Naive B cell (primary cell): ENCODE results near the gene CIITA. TPM values are rescaled to one million over a fixed set of nuclear protein-coding genes. Genes with fewer than 3 reads are reported as not detected.

ENCODE experiments used
- ATAC-seq, 2 donors: fragments of 150-1000 bp; cut with Tn5 transposase; 2 replicates each; pipeline ENCODE4 v1.10.0; 2021; ENCODE audit warnings: low read depth in 2 of 2, mild to moderate bottlenecking in 2 of 2, moderate library complexity in 2 of 2
- DNase-seq: peaks from one replicate; pipeline ENCODE4 v3.0.0; 2022
- H3K27ac Mint-ChIP-seq, 6 donors: one replicate each; pipeline ENCODE4 v1.8.0; 2020 to 2022; ENCODE audit warnings: mild to moderate bottlenecking in 6 of 6, mixed read lengths in 6 of 6, moderate library complexity in 5 of 6, inconsistent platforms in 2 of 6
- H3K27me3 Mint-ChIP-seq, 3 donors: one replicate each; pipeline ENCODE4 v1.8.0; 2021 to 2022; ENCODE audit warnings: mixed read lengths in 3 of 3, mild to moderate bottlenecking in 1 of 3
- H3K36me3 Mint-ChIP-seq, 2 donors: one replicate each; pipeline ENCODE4 v1.8.0; 2020 to 2022; ENCODE audit warnings: mixed read lengths in 2 of 2, inconsistent platforms in 1 of 2, mild to moderate bottlenecking in 1 of 2
- H3K4me1 Mint-ChIP-seq, 3 donors: one replicate each; pipeline ENCODE4 v1.8.0; 2020 to 2022; ENCODE audit warnings: mixed read lengths in 3 of 3, inconsistent platforms in 1 of 3, mild to moderate bottlenecking in 1 of 3, moderate library complexity in 1 of 3
- H3K4me3 Mint-ChIP-seq, 8 donors: one replicate each; pipeline ENCODE4 v1.8.0; 2020 to 2022; ENCODE audit warnings: mild to moderate bottlenecking in 8 of 8, mixed read lengths in 8 of 8, moderate library complexity in 8 of 8, inconsistent platforms in 2 of 8
- H3K9me3 Mint-ChIP-seq, 7 donors: one replicate each; pipeline ENCODE4 v1.8.0; 2020 to 2022; ENCODE audit warnings: mixed read lengths in 7 of 7, mild to moderate bottlenecking in 5 of 7, inconsistent platforms in 2 of 7, moderate library complexity in 1 of 7
- polyA plus RNA-seq, 6 donors: library from polyadenylated mRNA; unstranded; fragments of 300-500 nt; fragmentation: Illumina TruSeq; gene quantifications; one replicate each; pipeline ENCODE4 v1.2.3, GENCODE V29; 2021; ENCODE audit warnings: low read depth in 6 of 6

CIITA gene
- polyA plus RNA-seq, 6 donors from 2014 or later = 130 to 259 (median 150) TPM

GRCh38 chr16:10896723-10897122 is 19.7 kb downstream of the CIITA start:
- Mint-ChIP-seq H3K4me1 (peaks cover 82 to 91% (median 90%) of the 10 kb centered on the region in 3 donors), H3K9me3 (peaks cover 0 to 7% (median 3%) of the 10 kb centered on the region in 7 donors), H3K4me3 (peak overlapping the region; percentile 36 to 91 (median 82)), H3K36me3 (peaks cover 55 to 63% of the 10 kb centered on the region in 2 donors), H3K27ac (peak overlapping the region; percentile 64 to 97 (median 92)), H3K27me3 (no peaks in the 10 kb centered on the region)
- ATAC-seq = peak; percentile 18 to 36
- DNase-seq = peak; percentile 36

DNA sequence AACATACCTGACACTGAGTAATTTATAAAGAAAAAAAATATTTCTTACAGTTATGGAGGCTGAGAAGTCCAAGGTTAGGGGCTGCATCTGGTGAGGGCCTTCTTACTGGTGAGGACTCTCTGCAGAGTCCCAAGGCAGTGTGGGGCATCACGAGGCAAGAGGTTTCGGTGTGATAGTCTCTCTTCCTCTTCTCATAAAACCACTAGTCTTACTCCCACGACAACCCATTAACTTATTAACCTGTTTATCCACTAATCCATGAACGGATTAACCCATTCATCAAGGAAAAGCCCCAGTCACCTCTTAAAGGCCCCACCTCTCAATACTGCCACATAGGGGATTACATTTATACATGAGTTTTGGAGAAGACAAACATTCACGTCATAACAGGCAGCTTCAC is 20.1 kb downstream of the CIITA start:
- peak overlapping the region; percentile 27 to 91 (median 78) for H3K4me3 Mint-ChIP-seq
- peak overlapping the region; percentile 64 to 97 (median 92) for H3K27ac Mint-ChIP-seq
- H3K9me3 Mint-ChIP-seq = peaks cover 0 to 4% (median 0%) of the 10 kb centered on the region in 7 donors
- H3K27me3 Mint-ChIP-seq = no peaks in the 10 kb centered on the region
- ATAC-seq (peak; percentile 86 to 89), DNase-seq (peak; percentile 66)
- H3K36me3 Mint-ChIP-seq = peaks cover 52 to 59% of the 10 kb centered on the region in 2 donors
- H3K4me1 Mint-ChIP-seq = peaks cover 79 to 87% (median 86%) of the 10 kb centered on the region in 3 donors

DNA sequence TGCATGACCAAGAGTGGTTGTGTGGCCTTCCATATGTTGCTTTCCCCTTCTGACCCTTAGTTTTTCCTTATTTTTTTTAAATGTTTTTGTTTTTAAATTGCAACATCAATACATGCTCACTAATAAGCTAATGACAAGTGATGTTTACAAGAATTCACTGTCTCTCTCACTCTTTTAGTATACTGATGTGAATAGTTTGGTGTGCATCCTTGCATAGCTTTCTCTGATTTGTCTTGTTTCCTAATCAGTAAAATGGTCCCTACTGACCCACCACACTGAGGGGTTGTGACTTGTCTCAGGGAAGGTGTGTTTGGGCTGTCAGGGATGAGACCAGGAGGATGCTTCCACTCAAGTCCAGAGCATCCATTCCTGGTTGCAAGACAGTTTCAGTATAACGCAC is 26.0 kb downstream of the CIITA start:
- Mint-ChIP-seq H3K36me3 (peaks cover 32 to 60% of the 10 kb centered on the region in 2 donors), H3K9me3 (no peaks in the 10 kb centered on the region), H3K4me1 (peaks cover 54 to 68% (median 58%) of the 10 kb centered on the region in 3 donors), H3K4me3 (peak overlapping the region in 1 of 8 donors; percentile 29), H3K27ac (peak overlapping the region in 5 of 6 donors; percentile 69 to 96 (median 86)), H3K27me3 (no peaks in the 10 kb centered on the region)
- ATAC-seq (no peak), DNase-seq (no peak)

DNA sequence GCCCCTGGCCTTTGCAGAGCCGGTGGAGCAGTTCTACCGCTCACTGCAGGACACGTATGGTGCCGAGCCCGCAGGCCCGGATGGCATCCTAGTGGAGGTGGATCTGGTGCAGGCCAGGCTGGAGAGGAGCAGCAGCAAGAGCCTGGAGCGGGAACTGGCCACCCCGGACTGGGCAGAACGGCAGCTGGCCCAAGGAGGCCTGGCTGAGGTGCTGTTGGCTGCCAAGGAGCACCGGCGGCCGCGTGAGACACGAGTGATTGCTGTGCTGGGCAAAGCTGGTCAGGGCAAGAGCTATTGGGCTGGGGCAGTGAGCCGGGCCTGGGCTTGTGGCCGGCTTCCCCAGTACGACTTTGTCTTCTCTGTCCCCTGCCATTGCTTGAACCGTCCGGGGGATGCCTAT is 29.5 kb downstream of the CIITA start:
- H3K4me1 Mint-ChIP-seq = peaks cover 49 to 65% (median 63%) of the 10 kb centered on the region in 3 donors
- H3K27me3 Mint-ChIP-seq = no peaks in the 10 kb centered on the region
- ATAC-seq = no peak
- peaks cover 24 to 51% of the 10 kb centered on the region in 2 donors for H3K36me3 Mint-ChIP-seq
- H3K4me3 Mint-ChIP-seq = peak overlapping the region in 1 of 8 donors; percentile 21
- no peak for DNase-seq
- H3K27ac Mint-ChIP-seq = peak overlapping the region in 2 of 6 donors; percentile 38 to 67
- no peaks in the 10 kb centered on the region for H3K9me3 Mint-ChIP-seq

DNA sequence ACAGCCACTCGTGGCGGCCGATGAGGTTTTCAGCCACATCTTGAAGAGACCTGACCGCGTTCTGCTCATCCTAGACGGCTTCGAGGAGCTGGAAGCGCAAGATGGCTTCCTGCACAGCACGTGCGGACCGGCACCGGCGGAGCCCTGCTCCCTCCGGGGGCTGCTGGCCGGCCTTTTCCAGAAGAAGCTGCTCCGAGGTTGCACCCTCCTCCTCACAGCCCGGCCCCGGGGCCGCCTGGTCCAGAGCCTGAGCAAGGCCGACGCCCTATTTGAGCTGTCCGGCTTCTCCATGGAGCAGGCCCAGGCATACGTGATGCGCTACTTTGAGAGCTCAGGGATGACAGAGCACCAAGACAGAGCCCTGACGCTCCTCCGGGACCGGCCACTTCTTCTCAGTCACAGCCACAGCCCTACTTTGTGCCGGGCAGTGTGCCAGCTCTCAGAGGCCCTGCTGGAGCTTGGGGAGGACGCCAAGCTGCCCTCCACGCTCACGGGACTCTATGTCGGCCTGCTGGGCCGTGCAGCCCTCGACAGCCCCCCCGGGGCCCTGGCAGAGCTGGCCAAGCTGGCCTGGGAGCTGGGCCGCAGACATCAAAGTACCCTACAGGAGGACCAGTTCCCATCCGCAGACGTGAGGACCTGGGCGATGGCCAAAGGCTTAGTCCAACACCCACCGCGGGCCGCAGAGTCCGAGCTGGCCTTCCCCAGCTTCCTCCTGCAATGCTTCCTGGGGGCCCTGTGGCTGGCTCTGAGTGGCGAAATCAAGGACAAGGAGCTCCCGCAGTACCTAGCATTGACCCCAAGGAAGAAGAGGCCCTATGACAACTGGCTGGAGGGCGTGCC is 30.1 kb downstream of the CIITA start:
- Mint-ChIP-seq H3K36me3 (peaks cover 29 to 54% of the 10 kb centered on the region in 2 donors), H3K4me1 (peaks cover 51 to 72% (median 70%) of the 10 kb centered on the region in 3 donors), H3K4me3 (peak overlapping the region in 1 of 8 donors; percentile 50), H3K9me3 (no peaks in the 10 kb centered on the region), H3K27ac (peak overlapping the region in 2 of 6 donors; percentile 38 to 67), H3K27me3 (no peaks in the 10 kb centered on the region)
- ATAC-seq (no peak), DNase-seq (no peak)

DNA sequence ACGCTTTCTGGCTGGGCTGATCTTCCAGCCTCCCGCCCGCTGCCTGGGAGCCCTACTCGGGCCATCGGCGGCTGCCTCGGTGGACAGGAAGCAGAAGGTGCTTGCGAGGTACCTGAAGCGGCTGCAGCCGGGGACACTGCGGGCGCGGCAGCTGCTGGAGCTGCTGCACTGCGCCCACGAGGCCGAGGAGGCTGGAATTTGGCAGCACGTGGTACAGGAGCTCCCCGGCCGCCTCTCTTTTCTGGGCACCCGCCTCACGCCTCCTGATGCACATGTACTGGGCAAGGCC is 30.7 kb downstream of the CIITA start:
- H3K9me3 Mint-ChIP-seq = no peaks in the 10 kb centered on the region
- peak overlapping the region in 2 of 6 donors; percentile 42 to 92 for H3K27ac Mint-ChIP-seq
- peaks cover 30 to 49% of the 10 kb centered on the region in 2 donors for H3K36me3 Mint-ChIP-seq
- peaks cover 50 to 73% (median 71%) of the 10 kb centered on the region in 3 donors for H3K4me1 Mint-ChIP-seq
- no peaks in the 10 kb centered on the region for H3K27me3 Mint-ChIP-seq
- peak overlapping the region in 1 of 8 donors; percentile 50 for H3K4me3 Mint-ChIP-seq
- DNase-seq = no peak
- no peak for ATAC-seq

GRCh38 chr16:10911267-10911666 is 34.3 kb downstream of the CIITA start:
- peaks cover 33 to 40% of the 10 kb centered on the region in 2 donors for H3K36me3 Mint-ChIP-seq
- H3K4me1 Mint-ChIP-seq = peaks cover 53 to 78% (median 77%) of the 10 kb centered on the region in 3 donors

GRCh38 chr16:10916534-10916933 is 39.5 kb downstream of the CIITA start:
- H3K36me3 Mint-ChIP-seq = peaks cover 28 to 32% of the 10 kb centered on the region in 2 donors
- peak overlapping the region; percentile 8 to 96 (median 85) for H3K27ac Mint-ChIP-seq
- no peaks in the 10 kb centered on the region for H3K9me3 Mint-ChIP-seq
- peak overlapping the region in 7 of 8 donors; percentile 14 to 69 (median 23) for H3K4me3 Mint-ChIP-seq
- H3K27me3 Mint-ChIP-seq = no peaks in the 10 kb centered on the region
- no peak for ATAC-seq
- peaks cover 58 to 82% (median 81%) of the 10 kb centered on the region in 3 donors for H3K4me1 Mint-ChIP-seq
- DNase-seq = no peak

More at GRCh38 chr16:10911267-10911666, 34.3 kb downstream of the CIITA start:
- Mint-ChIP-seq H3K27me3 (no peaks in the 10 kb centered on the region), H3K4me3 (peak overlapping the region in 6 of 8 donors; percentile 61 to 91 (median 76)), H3K9me3 (no peaks in the 10 kb centered on the region), H3K27ac (peak overlapping the region; percentile 92 to 99 (median 96))
- DNase-seq (no peak), ATAC-seq (no peak)

GRCh38 chr16:10918294-10919002 is 41.4 kb downstream of the CIITA start:
- peak; percentile 69 to 75 for ATAC-seq
- H3K9me3 Mint-ChIP-seq = no peaks in the 10 kb centered on the region
- H3K36me3 Mint-ChIP-seq = peaks cover 21 to 29% of the 10 kb centered on the region in 2 donors
- DNase-seq = peak; percentile 77
- no peaks in the 10 kb centered on the region for H3K27me3 Mint-ChIP-seq
- H3K4me3 Mint-ChIP-seq = peak overlapping the region in 6 of 8 donors; percentile 42 to 79 (median 54)
- peak overlapping the region; percentile 82 to 97 (median 90) for H3K27ac Mint-ChIP-seq
- H3K4me1 Mint-ChIP-seq = peaks cover 46 to 71% (median 67%) of the 10 kb centered on the region in 3 donors

- Mint-ChIP-seq H3K4me1 (peaks cover 47 to 75% (median 69%) of the 10 kb centered on the region in 3 donors), H3K27ac (peak overlapping the region; percentile 38 to 94 (median 87)), H3K27me3 (no peaks in the 10 kb centered on the region), H3K9me3 (no peaks in the 10 kb centered on the region), H3K4me3 (peak overlapping the region in 4 of 8 donors; percentile 15 to 56 (median 46)), H3K36me3 (peaks cover 19 to 29% of the 10 kb centered on the region in 2 donors)
- DNase-seq (no peak), ATAC-seq (no peak)
These were observed 42.0 kb downstream of the CIITA start for GRCh38 chr16:10919003-10919351.

DNA sequence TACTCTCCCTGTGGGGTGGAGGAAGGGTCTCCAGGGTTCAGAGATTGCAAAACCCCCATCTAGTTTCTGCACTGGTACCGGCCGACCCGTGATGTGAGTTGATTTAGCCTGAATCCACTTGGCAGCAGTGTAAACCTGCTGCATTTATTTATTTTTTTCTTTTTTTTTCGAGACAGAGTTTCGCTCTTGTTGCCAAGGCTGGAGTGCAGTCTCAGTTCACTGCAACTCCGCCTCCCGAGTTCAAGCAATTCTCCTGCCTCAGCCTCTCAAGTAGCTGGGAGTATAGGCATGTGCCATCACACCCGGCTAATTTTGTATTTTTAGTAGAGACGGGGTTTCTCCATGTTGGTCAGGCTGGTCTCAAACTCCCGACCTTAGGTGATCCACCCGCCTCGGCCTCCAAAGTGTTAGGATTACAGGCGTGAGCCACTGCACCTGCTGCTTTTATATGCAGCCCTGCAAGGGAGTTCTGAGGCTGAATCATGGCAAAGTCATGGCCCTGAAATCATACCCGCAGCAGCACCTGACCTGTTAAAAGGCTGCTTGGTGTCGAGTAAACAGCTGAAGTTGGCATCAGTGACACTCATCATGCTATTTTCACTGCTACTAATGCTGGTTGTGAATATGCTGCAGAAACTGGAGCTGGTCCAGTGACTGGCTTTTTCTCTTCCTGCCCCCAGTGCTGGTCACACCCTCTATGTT is 43.9 kb downstream of the CIITA start:
- Mint-ChIP-seq H3K27ac (peak overlapping the region in 4 of 6 donors; percentile 33 to 74 (median 54)), H3K27me3 (no peaks in the 10 kb centered on the region), H3K4me1 (peaks cover 35 to 65% (median 64%) of the 10 kb centered on the region in 3 donors), H3K9me3 (no peaks in the 10 kb centered on the region), H3K36me3 (peaks cover 11 to 20% of the 10 kb centered on the region in 2 donors), H3K4me3 (no peak overlapping the region)
- ATAC-seq = no peak
- DNase-seq = no peak

GRCh38 chr16:10921536-10922327 is 44.7 kb downstream of the CIITA start:
- H3K36me3 Mint-ChIP-seq = peaks cover 9 to 12% of the 10 kb centered on the region in 2 donors
- H3K9me3 Mint-ChIP-seq = no peaks in the 10 kb centered on the region
- peak overlapping the region in 4 of 6 donors; percentile 39 to 84 (median 74) for H3K27ac Mint-ChIP-seq

More at GRCh38 chr16:10921536-10922327, 44.7 kb downstream of the CIITA start:
- Mint-ChIP-seq H3K4me1 (peaks cover 29 to 59% (median 56%) of the 10 kb centered on the region in 3 donors), H3K4me3 (no peak overlapping the region), H3K27me3 (no peaks in the 10 kb centered on the region)
- no peak for DNase-seq
- ATAC-seq = no peak
